ENCODE measurements around the gene NRARP.

Gene NRARP

DNA sequence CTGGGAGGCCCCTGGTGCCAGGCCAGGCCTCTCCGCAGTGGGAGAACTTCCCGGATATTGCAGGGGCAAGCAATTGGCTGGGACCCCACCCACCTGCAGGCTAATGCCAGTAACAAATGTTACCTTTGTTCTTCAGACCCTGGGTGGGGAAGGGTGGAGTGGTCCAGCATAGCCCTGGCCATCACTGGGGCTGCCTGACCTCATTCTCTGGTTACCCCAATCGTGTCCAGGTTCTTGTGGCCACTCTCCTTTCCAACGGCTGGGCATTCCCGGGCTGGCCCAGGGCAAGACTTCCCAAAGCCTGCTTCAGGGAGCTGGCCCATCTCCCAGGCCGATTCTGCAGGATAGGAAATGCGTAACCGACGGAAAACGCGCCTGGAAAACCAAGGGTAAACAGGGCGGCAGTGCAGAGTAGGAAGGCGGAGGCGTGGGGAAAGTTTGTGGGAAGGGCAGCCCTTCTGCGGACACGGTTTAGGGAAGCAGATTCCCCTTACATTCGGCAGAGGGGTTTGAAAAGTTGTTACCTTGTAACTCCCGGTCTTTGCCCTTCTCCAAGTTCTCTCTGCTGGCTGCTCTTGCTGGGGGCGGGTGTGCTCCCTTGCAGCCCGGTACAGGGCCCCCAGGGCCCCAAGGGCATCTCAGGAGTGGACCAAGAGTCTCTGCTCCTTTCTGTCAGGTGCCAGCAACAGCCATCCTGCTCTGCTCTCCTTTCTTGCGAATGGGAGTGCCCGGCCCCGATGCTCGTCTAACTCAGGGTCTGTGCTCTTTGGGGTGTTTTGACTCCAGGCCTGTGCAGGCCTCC lies 3.5 kb downstream of the NRARP start:
- H3K4me1 ChIP-seq (ENCODE audit: control insufficient read depth in 5 of 5, insufficient read depth in 5 of 5, low read length in 5 of 5), result peaks cover 0 to 71% (median 54%) of the 10 kb centered on the region in 5 donors
- H3K27ac ChIP-seq (ENCODE audit: low read depth, low read length), result peak overlapping the region; percentile 74
- H3K27me3 ChIP-seq (ENCODE audit: control insufficient read depth in 5 of 5, insufficient read depth in 4 of 5, low read length in 5 of 5), result peaks cover 31 to 64% (median 51%) of the 10 kb centered on the region in 5 donors
- peak overlapping the region in 1 of 5 donors; percentile 35 for H3K9ac ChIP-seq (ENCODE audit: low read length in 5 of 5)
- peaks cover 0 to 3% (median 0%) of the 10 kb centered on the region in 5 donors for H3K36me3 ChIP-seq (ENCODE audit: control insufficient read depth in 5 of 5, insufficient read depth in 5 of 5, low read length in 5 of 5)
- peaks cover 0 to 5% (median 4%) of the 10 kb centered on the region in 5 donors for H3K9me3 ChIP-seq (ENCODE audit: control insufficient read depth in 5 of 5, low read length in 5 of 5)
- H3K4me3 ChIP-seq (ENCODE audit: low read depth in 1 of 5, low read length in 5 of 5), result peak overlapping the region in 4 of 5 donors; percentile 35 to 92 (median 77)

DNA sequence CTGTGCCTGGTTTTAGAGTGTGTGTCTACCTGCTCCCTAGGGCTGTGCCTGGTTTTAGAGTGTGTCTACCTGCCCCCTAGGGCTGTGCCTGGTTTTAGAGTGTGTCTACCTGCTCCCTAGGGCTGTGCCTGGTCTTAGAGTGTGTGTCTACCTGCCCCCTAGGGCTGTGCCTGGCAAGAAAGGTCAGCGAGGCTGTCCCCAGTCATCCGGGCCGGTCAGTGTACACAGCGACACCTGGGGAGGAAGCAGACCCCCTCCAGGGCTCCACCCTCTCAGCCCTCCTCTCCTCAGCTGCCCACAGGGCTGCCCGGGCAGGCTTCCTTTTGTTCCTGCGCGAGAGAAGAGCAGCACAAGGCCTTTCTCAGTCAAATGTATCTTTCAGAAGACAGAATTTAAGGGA lies 4.1 kb downstream of the NRARP start:
- peaks cover 31 to 59% (median 53%) of the 10 kb centered on the region in 5 donors for H3K27me3 ChIP-seq (ENCODE audit: control insufficient read depth in 5 of 5, insufficient read depth in 4 of 5, low read length in 5 of 5)
- peaks cover 0 to 5% (median 4%) of the 10 kb centered on the region in 5 donors for H3K9me3 ChIP-seq (ENCODE audit: control insufficient read depth in 5 of 5, low read length in 5 of 5)
- H3K4me3 ChIP-seq (ENCODE audit: low read depth in 1 of 5, low read length in 5 of 5), result peak overlapping the region in 2 of 5 donors; percentile 73 to 92
- peak overlapping the region; percentile 74 for H3K27ac ChIP-seq (ENCODE audit: low read depth, low read length)
- peaks cover 0 to 65% (median 49%) of the 10 kb centered on the region in 5 donors for H3K4me1 ChIP-seq (ENCODE audit: control insufficient read depth in 5 of 5, insufficient read depth in 5 of 5, low read length in 5 of 5)
- peaks cover 0 to 3% (median 0%) of the 10 kb centered on the region in 5 donors for H3K36me3 ChIP-seq (ENCODE audit: control insufficient read depth in 5 of 5, insufficient read depth in 5 of 5, low read length in 5 of 5)
- H3K9ac ChIP-seq (ENCODE audit: low read length in 5 of 5), result peak overlapping the region in 2 of 5 donors; percentile 26 to 59

DNA sequence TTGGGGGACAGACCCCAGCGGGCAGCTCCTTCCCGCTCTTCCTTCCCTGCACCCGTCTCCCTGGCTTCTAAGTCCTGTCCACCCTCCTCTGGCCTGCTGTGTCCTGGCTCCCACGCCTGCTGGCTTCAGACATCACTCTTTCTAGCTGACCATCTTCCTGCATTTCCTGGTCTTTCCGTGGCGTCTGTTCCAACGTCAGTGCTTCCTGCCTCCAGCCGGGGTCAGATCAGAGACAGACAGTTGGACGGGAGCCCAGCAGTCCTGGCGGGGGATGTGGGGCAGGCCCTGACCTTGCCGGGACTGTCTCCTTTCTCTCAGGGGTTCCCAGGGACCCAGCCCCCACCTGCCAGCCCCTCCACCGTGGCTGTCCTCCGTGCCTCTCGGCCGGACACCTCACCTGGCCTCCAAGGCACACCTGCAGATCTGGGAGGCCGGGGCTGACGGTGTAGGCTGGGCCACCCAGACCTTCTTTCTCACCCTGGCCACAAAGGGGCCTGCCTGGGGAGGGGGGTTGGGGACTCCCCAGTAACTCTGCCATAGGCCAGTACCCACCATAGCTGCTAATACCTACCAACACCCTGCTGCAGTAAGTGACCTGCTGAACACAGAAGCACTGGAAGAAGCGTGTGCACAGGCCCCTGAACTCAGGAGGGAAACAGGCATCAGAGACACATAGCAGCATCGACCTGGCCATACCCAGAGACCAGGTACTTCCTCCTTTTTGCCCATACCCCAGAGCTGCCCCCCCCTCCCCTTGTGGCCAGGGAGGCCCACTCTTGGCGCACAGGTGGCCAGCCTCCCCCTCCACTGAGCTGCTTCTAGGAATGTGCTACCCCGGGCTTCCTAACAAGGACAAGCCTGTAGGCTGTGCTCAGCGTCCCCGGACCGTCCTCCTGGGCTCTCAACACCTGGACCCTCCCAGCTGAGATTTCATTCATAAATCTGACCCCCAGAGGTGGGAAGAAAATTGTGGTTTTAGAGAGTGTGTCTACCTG lies 5.1 kb downstream of the NRARP start:
- H3K27me3 ChIP-seq (ENCODE audit: control insufficient read depth in 5 of 5, insufficient read depth in 4 of 5, low read length in 5 of 5), result peaks cover 31 to 60% (median 54%) of the 10 kb centered on the region in 5 donors
- peaks cover 0 to 59% (median 43%) of the 10 kb centered on the region in 5 donors for H3K4me1 ChIP-seq (ENCODE audit: control insufficient read depth in 5 of 5, insufficient read depth in 5 of 5, low read length in 5 of 5)
- peaks cover 0 to 3% (median 0%) of the 10 kb centered on the region in 5 donors for H3K36me3 ChIP-seq (ENCODE audit: control insufficient read depth in 5 of 5, insufficient read depth in 5 of 5, low read length in 5 of 5)
- peaks cover 0 to 5% (median 4%) of the 10 kb centered on the region in 5 donors for H3K9me3 ChIP-seq (ENCODE audit: control insufficient read depth in 5 of 5, low read length in 5 of 5)
- peak overlapping the region; percentile 74 for H3K27ac ChIP-seq (ENCODE audit: low read depth, low read length)
- H3K4me3 ChIP-seq (ENCODE audit: low read depth in 1 of 5, low read length in 5 of 5), result peak overlapping the region in 4 of 5 donors; percentile 49 to 60 (median 58)
- H3K9ac ChIP-seq (ENCODE audit: low read length in 5 of 5), result peak overlapping the region in 3 of 5 donors; percentile 26 to 61 (median 52)

DNA sequence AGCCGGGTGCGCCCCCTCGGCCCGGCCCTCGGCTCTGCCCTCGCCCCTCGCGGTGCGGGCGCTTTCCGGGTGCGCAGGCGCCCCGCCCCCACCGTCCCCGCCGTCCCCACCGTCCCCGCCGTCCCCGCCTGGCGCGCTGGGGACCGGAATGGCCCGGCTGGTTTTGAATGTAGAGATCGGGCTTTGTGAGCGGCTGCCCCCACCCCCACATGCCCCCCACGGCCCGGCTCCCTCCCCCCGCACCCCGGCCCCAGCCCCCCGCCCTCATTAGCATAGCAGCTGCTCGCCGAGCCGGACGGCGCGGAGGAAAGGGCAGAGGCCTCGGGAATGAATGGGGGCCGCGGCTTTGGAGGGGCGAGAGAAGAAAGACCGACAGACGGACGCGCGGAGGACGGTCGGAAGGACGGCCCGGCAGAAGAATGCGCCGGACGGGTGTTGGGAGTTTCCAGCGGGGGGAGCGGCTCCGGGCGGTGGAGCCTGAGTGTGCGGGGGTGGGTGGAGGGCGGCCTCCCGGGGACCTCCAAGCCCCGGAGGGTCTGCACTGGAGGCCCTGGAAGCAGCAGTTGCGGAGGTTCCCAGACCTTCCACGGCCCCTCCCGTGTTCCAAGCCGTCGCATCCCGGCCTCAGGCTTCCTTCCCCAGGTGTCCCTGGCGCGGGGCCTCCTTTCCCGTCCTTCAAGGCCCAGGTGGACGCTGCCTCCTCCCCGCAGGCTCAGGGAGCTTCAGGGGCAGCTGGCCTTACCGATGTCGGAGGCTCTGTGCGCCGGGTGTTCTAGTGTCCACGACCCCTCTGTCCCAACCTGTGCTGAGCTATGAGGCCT lies 6.0 kb downstream of the NRARP start:
- Histone ChIP-seq H3K9me3 (ENCODE audit: control insufficient read depth in 5 of 5, low read length in 5 of 5) (peaks cover 0 to 5% (median 4%) of the 10 kb centered on the region in 5 donors), H3K4me1 (ENCODE audit: control insufficient read depth in 5 of 5, insufficient read depth in 5 of 5, low read length in 5 of 5) (peaks cover 0 to 53% (median 38%) of the 10 kb centered on the region in 5 donors), H3K4me3 (ENCODE audit: low read depth in 1 of 5, low read length in 5 of 5) (peak overlapping the region in 4 of 5 donors; percentile 49 to 60 (median 58)), H3K27me3 (ENCODE audit: control insufficient read depth in 5 of 5, insufficient read depth in 4 of 5, low read length in 5 of 5) (peaks cover 31 to 56% (median 51%) of the 10 kb centered on the region in 5 donors), H3K36me3 (ENCODE audit: control insufficient read depth in 5 of 5, insufficient read depth in 5 of 5, low read length in 5 of 5) (peaks cover 0 to 3% (median 0%) of the 10 kb centered on the region in 5 donors), H3K9ac (ENCODE audit: low read length in 5 of 5) (peak overlapping the region in 4 of 5 donors; percentile 3 to 61 (median 39)), H3K27ac (ENCODE audit: low read depth, low read length) (peak overlapping the region; percentile 74)

DNA sequence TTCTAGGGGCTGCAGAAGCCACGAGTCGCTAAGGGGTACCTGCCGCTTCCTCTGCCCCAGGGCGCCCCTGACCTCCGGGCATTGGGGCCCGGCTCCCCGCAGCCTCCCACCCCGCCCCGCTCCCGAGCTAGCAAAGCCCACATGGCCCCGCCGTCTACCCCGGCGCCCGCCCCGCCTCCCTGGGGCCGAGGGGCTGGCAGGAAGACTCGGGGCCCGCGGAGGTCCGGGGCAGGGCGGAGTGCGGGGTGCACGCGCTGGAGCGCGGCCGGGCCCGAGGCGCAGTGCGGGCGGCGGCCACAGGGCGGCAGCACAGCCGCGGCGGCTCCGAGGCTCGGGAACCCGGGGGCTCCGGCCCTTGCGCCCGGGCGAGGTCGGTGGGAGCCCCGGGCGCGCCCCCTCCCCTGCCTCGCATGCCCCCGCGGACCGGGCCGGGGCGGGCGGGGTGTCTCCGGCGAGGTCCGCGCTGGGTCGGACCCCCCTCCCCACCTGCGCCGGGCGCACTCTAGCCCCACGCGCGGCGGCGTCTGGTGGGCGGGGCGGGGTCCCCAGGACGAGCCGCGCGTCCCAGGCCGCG lies 6.7 kb downstream of the NRARP start:
- Histone ChIP-seq H3K4me1 (ENCODE audit: control insufficient read depth in 5 of 5, insufficient read depth in 5 of 5, low read length in 5 of 5) (peaks cover 0 to 49% (median 38%) of the 10 kb centered on the region in 5 donors), H3K36me3 (ENCODE audit: control insufficient read depth in 5 of 5, insufficient read depth in 5 of 5, low read length in 5 of 5) (peaks cover 0 to 3% (median 0%) of the 10 kb centered on the region in 5 donors), H3K27me3 (ENCODE audit: control insufficient read depth in 5 of 5, insufficient read depth in 4 of 5, low read length in 5 of 5) (peaks cover 31 to 54% (median 48%) of the 10 kb centered on the region in 5 donors), H3K27ac (ENCODE audit: low read depth, low read length) (no peak overlapping the region), H3K9ac (ENCODE audit: low read length in 5 of 5) (peak overlapping the region in 1 of 5 donors; percentile 30), H3K9me3 (ENCODE audit: control insufficient read depth in 5 of 5, low read length in 5 of 5) (peaks cover 0 to 5% (median 4%) of the 10 kb centered on the region in 5 donors), H3K4me3 (ENCODE audit: low read depth in 1 of 5, low read length in 5 of 5) (peak overlapping the region in 2 of 5 donors; percentile 11 to 44)

DNA sequence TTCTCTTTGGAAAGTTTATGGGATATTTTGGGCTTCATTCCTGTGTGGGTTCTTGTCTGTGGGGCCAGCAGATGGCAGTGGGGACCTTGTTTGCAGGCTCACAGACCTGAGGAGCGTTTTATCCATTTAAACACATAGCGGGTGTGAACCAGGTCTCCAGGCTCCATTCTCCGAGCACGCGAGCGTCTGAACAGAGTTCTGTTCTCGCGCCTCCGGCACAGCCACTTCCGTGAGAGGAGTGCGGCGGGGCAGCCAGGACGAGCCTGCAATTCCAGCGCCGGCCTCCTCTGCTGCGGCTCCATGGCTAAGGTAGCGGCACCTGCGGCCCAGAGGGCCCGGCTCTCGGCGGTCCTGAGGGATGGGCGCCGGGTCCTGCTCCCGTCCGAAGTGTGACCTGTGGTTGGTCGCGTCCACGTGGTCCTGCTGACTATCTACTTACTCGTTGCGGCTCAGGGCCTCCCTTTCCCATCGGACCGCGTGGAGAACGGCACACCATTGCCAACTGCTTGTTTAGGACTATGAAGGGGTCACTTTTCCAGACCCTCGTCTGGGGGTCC lies 7.3 kb downstream of the NRARP start:
- H3K36me3 ChIP-seq (ENCODE audit: control insufficient read depth in 5 of 5, insufficient read depth in 5 of 5, low read length in 5 of 5), result peaks cover 0 to 3% (median 0%) of the 10 kb centered on the region in 5 donors
- peaks cover 0 to 5% (median 4%) of the 10 kb centered on the region in 5 donors for H3K9me3 ChIP-seq (ENCODE audit: control insufficient read depth in 5 of 5, low read length in 5 of 5)
- H3K4me1 ChIP-seq (ENCODE audit: control insufficient read depth in 5 of 5, insufficient read depth in 5 of 5, low read length in 5 of 5), result peaks cover 0 to 46% (median 38%) of the 10 kb centered on the region in 5 donors
- peak overlapping the region in 2 of 5 donors; percentile 11 to 44 for H3K4me3 ChIP-seq (ENCODE audit: low read depth in 1 of 5, low read length in 5 of 5)
- H3K9ac ChIP-seq (ENCODE audit: low read length in 5 of 5), result peak overlapping the region in 1 of 5 donors; percentile 30
- H3K27ac ChIP-seq (ENCODE audit: low read depth, low read length), result no peak overlapping the region
- H3K27me3 ChIP-seq (ENCODE audit: control insufficient read depth in 5 of 5, insufficient read depth in 4 of 5, low read length in 5 of 5), result peaks cover 26 to 49% (median 44%) of the 10 kb centered on the region in 5 donors

DNA sequence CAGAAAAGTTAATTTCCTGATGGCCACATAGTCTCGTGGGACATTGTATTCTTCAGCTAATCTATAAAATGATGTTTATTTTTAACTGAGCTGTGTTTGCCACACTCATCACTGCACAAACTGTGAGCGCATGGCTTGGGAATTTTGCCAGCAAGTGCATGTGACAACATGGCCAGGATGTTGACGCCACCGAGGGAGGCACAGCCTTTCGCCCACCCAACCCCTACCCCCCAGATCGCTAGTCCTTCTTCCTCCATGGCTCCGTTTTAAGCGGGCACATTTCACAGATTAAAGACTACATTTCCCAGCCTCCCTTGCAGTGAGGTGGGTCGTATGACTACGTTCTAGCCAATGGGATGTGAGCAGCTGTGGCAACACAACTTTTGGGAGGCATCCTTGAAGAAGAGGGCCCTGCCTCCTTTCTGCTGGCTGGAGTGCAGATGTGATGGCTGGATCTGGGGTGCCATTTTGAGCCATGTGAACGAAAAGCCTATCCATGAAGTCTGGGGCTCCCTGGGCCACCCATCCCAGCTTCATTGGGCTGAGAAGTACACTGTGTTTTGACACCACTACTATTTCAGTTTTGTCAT lies 7.9 kb downstream of the NRARP start:
- H3K4me3 ChIP-seq (ENCODE audit: low read depth in 1 of 5, low read length in 5 of 5), result peak overlapping the region in 4 of 5 donors; percentile 4 to 44 (median 24)
- H3K36me3 ChIP-seq (ENCODE audit: control insufficient read depth in 5 of 5, insufficient read depth in 5 of 5, low read length in 5 of 5), result peaks cover 0 to 1% (median 0%) of the 10 kb centered on the region in 5 donors
- peaks cover 0 to 5% (median 4%) of the 10 kb centered on the region in 5 donors for H3K9me3 ChIP-seq (ENCODE audit: control insufficient read depth in 5 of 5, low read length in 5 of 5)
- no peak overlapping the region for H3K9ac ChIP-seq (ENCODE audit: low read length in 5 of 5)
- peaks cover 0 to 44% (median 36%) of the 10 kb centered on the region in 5 donors for H3K4me1 ChIP-seq (ENCODE audit: control insufficient read depth in 5 of 5, insufficient read depth in 5 of 5, low read length in 5 of 5)
- peaks cover 23 to 46% (median 40%) of the 10 kb centered on the region in 5 donors for H3K27me3 ChIP-seq (ENCODE audit: control insufficient read depth in 5 of 5, insufficient read depth in 4 of 5, low read length in 5 of 5)
- no peak overlapping the region for H3K27ac ChIP-seq (ENCODE audit: low read depth, low read length)

DNA sequence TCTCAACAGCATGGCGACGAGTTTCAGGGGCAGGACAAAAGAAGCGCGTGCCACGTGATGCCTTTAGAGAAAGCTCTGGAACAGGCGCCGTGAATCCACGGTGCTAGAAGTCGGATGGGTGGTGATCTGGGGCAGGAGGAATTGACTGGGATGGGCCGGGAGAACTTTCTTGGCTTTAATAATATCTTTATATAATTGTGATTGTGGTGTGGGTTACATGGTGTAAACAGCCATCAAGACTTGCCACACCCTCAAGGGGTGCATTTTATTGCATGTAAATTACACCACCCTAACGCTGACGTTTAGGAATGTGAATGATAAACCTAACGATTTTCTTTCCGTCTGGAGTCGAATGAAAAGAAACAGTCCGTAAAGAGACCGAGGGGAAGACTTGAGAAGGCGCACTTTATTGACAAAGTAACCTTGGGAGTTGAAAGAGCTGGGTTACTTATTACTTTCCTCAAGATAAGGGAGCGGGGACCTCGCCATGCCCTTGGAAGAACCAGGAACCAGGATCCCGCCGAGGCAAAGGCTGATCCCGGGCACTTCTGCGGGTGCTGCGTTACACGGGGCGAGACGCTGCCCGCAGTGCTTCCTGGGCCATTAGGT lies 8.5 kb downstream of the NRARP start:
- no peak overlapping the region for H3K27ac ChIP-seq (ENCODE audit: low read depth, low read length)
- H3K9ac ChIP-seq (ENCODE audit: low read length in 5 of 5), result no peak overlapping the region
- peaks cover 0 to 38% (median 30%) of the 10 kb centered on the region in 5 donors for H3K4me1 ChIP-seq (ENCODE audit: control insufficient read depth in 5 of 5, insufficient read depth in 5 of 5, low read length in 5 of 5)
- H3K4me3 ChIP-seq (ENCODE audit: low read depth in 1 of 5, low read length in 5 of 5), result peak overlapping the region in 3 of 5 donors; percentile 4 to 27 (median 20)
- H3K27me3 ChIP-seq (ENCODE audit: control insufficient read depth in 5 of 5, insufficient read depth in 4 of 5, low read length in 5 of 5), result peaks cover 17 to 40% (median 34%) of the 10 kb centered on the region in 5 donors
- H3K9me3 ChIP-seq (ENCODE audit: control insufficient read depth in 5 of 5, low read length in 5 of 5), result peaks cover 0 to 5% (median 4%) of the 10 kb centered on the region in 5 donors
- H3K36me3 ChIP-seq (ENCODE audit: control insufficient read depth in 5 of 5, insufficient read depth in 5 of 5, low read length in 5 of 5), result no peaks in the 10 kb centered on the region

Measured in subcutaneous abdominal adipose tissue (tissue), 5 donors.